GM19239 (cell line): ENCODE data around the gene TMEM236.
"Not testable (repeated sequence)": the region's sequence is repeated elsewhere in the genome, so short reads cannot be mapped to it uniquely, and the experiment has no call there.

Experiments
- DNase-seq: peaks from one replicate; pipeline ENCODE4 v3.0.0; 2011; ENCODE audit warnings: low spot score; ENCODE audit not compliant: insufficient read length
- FAIRE-seq: peaks from 2 replicates; lab custom pipeline; 2011; peaks lifted over from hg19 to GRCh38; lab: Jason Lieb, UNC

Gene TMEM236, protein sequence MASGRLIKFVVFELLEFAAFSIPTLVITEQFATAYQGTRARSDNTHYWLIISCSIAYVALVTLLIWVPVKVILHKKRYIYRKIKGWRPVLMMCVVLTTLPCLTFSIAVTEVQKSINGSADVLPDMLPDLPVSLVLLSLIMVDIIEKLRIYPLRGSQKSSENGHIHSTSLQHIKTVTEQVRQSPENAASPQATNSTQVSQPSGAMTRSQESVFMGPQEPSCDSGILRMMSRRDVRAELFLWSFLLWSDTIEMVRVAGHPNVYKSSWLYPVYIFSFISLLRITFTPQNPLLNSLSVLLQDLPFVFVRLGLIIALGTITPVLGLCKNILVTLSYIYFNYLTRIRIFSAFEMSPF

DNA sequence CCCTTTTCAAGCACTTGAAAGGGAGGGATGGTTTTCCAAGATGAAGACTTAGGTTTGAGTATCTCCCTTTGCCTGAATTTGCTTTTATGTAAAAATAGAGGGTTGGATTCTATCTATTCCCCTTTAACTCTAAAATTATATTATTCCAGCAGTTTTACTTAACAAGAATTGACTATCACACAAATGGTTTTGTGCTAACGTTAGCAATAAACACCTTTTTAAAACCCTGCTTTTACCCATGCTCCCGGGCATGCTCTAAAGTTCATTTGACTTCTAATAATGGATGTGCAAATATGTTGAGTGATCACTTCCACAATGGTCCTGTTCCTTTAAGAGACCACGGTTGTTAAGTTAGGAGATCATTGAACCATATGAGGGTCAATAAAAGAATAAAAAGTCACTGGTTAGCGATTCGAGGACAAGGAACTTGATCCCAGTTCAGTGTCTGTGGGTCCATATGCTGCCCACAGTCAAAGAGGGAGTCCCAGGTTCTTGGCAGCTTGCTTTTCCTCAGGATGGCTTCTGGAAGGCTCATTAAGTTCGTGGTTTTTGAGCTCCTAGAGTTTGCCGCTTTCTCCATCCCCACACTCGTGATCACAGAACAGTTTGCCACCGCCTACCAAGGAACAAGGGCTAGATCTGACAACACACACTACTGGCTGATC lies at the start of gene TMEM236:
TSS of gene TMEM236 (plus strand) at position 421 of the 665 bp plus-strand sequence. CDS start at position 516, 95 bp downstream.
- FAIRE-seq (no peak), DNase-seq (no peak)

DNA sequence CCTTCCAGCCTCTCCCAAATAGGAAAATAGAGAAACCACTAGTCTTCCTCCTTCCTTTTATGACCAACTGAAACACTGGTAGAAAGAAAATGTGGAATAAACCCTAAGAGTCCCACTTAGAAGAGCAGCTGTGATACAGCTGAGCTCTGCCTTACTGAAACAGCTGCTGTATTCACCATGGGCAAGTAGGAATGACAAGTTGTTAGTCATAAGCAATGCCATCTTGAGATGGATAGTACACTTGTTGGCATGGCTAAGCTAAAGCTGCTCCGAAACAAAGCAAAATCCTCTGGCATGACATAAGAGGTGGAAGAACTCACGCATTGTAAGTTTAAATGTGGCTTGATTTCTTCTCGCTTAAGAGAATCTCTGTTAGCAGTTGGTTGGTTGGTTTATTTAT lies 48.3 kb upstream of the TMEM236 start:
- DNase-seq (no peak), FAIRE-seq (no peak)

DNA sequence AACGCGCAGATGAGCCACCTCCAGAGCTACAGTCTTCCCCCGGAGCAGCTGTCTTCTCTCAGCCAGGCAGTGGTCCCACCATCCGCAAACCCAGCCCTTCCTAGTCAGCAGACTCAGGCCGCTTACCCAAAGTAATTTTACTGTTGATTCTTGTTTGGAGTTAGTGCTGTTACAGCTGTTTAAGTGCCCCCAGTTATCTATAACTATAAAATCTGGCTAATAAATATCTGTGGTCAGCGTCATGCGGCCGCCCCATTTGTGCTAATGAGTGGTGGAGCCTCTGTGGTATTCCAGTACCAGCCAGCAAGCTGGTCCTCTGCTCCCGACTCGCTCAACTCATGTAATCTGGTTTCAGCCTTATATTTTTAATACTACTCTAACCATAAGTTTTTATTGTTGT lies 43.2 kb upstream of the TMEM236 start:
- DNase-seq: no peak
- FAIRE-seq: no peak

DNA sequence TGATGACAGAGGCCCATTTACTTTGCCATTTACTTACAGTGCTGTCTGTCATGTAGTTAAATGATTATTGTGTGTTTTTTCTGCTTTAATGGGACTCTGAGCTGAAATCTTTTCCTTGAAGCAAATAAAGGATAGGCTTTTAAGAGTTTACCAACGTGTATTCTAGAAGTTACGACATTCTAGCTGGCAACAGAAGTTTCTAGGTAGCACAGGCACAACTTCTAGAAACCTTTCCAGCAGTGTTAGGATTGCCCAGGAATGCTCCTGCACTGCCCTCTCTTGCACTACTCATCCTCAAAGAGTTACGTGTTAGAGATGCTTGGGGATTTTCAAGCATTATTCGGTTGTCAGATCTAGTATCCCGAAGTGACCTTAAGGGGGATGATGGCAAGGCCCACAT lies 42.5 kb upstream of the TMEM236 start:
- FAIRE-seq (no peak), DNase-seq (no peak)

DNA sequence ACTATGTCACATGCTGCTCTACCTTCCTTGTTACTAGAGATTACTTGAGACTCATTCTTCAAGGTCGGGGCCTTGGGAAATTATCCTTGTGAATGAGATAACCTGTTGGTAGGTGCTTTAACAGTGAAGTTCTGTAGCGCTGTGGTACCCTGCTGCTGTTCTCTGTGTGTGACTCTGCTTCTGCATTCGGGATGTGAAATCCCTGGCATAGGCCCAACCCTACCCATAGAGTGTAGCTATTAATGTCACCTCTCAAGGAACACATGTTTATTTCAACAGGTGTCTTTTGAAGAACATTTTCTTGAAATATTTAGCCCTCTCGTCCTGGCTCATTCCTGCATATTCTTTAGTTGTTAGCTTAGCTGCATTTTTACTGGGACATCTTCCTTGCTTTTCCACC lies 41.8 kb upstream of the TMEM236 start:
- FAIRE-seq (no peak), DNase-seq (no peak)

DNA sequence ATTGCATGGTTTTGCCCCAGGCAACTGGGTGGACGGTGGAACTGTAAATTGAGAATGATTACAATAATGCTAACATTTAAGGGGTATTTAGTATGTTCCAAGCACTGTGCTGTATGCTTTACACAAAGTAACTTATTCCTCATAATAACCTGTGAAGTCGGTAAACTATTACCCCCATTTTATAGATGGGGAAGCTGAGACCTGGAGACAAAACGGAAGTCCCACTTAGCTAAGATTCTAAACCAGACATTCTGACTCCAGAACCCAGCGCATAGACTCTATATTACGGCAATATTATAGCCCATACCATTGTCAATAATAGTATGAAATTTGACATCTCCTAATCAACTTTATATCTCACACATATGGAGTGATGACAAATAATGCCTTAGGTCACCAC lies 39.9 kb upstream of the TMEM236 start:
- DNase-seq (no peak), FAIRE-seq (no peak)

DNA sequence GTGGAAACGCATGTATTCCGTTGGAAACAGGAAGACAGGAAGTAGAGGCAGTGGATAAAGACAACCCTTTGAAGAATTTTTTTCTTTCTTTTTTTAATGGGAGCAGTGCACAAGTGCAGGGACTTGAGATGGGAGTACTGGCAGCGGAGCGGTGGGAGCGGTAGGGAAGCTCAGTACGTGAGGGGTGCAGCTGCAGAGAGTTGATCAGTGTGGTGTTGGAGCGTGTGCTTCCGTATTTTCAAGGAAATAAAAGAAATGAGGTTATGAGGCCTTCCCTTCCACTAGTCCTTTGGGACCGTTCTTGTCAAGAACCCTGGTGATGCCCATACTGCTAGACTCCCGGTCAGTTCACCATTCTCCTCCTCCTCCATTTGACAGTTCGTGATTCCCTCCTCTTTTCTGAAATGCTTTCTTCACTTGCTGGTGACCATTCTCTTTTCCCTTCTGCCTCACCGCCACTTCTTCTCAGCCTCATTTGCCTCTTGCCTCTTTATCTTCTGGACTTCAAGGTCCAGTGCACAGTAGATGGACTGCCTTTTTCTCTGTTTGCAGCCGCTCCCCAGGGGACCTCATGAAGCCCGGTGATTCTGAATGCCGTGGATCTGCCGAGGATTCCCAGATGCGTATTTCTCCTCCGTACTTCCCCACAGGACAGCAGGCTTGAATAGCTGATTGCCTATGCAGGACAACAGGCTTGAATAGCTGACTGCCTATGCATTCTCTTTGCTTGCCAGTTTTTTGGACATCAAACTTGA lies 39.1 kb upstream of the TMEM236 start:
- DNase-seq (no peak), FAIRE-seq (no peak)

DNA sequence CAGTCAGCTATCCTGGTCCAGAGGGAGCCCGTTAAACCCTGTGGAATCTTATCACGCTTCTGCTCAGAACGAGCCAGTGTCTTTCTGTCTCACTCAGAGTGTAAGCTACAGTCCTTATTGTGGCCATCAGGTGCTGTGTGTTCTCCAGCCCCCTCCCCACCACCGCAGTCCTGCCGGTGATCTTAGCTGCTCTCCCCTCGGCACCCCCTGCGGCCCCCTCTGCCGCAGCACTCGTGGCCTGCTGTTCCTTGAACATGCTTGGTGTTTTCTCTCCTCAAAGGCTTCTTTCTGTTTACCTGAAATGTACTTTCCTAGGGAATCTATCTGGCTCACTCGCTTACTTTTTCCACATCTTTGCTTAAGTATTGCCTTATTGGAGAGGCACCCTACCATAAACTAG lies 38.2 kb upstream of the TMEM236 start:
- no peak for FAIRE-seq

DNA sequence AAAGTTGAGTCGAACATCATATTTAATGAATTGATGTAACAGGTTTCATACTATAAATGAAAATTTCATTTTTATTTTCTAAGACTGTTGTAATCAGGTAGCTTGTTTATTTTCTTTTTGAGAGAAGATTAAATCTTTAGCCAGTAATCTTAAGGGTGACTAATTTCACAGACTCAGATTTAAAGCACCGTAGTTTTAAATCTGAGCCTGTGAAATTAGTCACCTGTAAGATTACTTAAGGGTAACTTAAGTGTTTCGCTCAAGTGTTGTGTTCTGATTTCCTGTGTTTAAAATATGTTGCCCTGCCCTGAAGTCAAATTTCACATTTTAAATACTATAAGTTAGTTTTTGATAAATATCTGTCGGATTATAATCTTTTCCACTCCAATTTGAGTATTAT lies 35.8 kb upstream of the TMEM236 start:
- no peak for FAIRE-seq

More for the DNA sequence above, 38.2 kb upstream of the TMEM236 start:
- DNase-seq: no peak

DNA sequence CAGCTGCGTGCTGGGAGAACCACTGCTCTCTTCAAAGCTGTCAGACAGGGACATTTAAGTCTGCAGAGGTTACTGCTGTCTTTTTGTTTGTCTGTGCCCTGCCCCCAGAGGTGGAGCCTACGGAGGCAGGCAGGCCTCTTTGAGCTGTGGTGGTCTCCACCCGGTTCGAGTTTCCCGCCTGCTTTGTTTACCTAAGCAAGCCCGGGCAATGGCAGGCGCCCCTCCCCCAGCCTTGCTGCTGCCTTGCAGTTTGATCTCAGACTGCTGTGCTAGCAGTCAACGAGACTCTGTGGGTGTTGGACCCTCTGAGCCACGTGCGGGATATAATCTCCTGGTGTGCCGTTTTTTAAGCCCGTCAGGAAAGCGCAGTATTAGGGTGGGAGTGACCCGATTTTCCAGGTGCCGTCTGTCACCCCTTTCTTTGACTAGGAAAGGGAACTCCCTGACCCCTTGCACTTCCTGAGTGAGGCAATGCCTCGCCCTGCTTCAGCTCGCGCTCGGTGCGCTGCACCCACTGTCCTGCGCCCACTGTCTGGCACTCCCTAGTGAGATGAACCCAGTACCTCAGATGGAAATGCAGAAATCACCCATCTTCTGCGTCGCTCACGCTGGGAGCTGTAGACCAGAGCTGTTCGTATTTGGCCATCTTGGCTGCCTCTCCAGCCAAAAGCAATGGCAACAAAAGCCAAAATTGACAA lies 29.5 kb upstream of the TMEM236 start:
- not testable (repeated sequence) for DNase-seq, FAIRE-seq

More for the DNA sequence above, 35.8 kb upstream of the TMEM236 start:
- DNase-seq: no peak

DNA sequence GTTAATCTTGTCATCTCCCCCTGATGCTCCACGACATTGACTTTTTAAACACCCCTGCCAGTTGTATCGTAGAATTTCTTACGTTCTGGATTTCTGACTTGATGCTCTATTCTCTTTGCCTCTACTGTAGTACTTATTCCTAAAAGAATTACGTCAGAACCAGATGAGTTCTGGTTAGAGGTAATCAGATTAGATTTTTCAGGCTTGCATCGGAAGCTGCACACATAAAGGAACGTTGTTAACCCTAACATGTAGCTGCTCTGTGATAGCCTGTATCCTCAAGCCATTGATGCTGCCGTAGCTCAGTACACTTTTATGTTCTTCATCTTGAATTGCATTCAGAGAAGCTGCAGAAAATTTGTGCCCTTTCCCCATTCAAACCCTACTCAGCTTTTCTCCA lies 26.3 kb upstream of the TMEM236 start:
- FAIRE-seq: no peak
- DNase-seq: no peak

DNA sequence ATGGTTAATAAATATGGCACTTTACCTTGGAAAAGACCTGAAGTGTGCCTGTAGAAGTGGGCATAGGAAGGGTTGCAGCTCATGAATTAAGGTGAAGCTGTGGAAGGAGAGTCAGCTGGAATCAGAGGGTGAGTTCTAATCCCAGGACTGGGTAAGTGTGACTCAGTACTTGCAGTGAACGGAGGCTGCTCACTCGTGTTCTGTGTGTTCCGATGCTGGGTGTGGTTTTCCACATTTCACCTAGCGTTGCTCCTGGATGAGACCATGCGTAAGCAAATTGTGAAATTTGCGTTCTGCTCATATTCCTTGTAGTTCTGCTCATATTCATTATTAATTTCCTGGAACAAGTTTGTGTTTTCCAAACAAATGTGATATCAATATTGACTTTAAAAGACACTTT lies 22.4 kb upstream of the TMEM236 start:
- no peak for DNase-seq
- FAIRE-seq: no peak

DNA sequence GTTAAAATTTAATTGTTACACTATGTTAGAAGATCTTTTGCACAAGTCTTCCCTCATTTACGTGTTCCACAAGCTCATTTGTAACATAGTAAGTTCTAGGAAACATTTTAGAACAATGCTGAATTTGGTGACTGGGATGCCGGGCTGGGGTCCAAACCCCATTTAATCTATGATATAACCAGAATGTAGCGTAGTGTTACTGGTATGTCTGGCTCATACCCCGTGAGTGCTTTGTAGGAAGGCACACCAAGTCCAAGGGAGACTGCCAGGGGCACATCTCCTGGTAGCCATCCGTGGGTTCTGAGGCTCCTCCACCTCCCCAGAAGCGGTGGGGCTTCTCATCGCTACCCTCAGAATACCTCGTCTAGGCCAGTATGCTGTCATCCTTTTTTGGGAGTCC lies 21.3 kb upstream of the TMEM236 start:
- no peak for FAIRE-seq
- DNase-seq: no peak

DNA sequence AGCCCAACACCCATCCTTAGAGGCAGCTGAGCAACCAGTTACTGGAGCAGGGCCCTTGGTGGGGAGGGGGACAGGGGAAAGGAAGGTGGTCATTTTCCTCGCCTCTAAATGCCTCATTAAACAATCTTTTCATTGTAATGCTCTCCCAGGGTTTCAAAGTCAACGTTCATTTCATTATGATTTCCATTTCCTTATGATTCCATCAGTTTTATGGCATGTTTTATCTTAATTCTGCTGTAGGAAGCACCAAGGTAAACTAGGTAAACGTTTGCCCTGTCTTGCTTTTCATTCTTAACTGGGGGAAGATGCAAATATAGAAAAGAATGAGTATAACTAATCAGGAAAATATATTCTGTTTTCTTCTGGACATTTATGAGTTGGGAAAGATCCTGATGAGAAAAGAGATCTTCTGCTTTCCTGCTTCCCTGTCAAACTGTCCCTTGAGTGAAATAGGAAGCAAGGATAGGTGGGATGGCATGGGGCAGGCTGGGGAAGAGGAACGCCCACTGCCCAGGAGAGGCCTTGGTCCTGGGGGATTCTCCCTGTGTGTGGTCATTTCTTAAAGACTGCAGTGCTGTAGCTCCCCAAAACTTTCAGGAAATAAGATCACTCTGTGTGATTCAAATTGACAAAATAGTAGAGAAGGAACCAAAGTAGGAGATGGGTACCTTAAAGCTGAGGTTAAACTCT lies 20.5 kb upstream of the TMEM236 start:
- DNase-seq (no peak), FAIRE-seq (no peak)

DNA sequence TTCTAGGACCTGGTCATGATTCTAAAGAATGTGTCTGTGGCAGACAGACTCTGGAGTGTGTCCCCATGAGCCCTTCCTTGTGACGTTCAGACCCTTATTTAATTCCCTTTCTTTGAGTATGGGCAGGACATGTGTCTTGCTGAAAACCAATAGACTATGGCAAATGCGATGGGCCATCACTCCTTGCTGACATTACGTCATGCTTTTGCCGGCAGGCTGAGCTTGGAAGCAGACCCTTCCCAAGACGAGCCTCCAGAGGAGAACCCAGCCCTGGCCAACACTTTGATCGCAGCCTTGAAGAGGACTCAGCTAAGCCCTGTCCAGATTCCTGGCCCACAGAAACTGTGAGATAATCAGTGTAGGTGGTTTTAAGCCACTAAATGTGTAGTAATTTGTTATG lies 18.4 kb upstream of the TMEM236 start:
- FAIRE-seq (no peak), DNase-seq (no peak)

DNA sequence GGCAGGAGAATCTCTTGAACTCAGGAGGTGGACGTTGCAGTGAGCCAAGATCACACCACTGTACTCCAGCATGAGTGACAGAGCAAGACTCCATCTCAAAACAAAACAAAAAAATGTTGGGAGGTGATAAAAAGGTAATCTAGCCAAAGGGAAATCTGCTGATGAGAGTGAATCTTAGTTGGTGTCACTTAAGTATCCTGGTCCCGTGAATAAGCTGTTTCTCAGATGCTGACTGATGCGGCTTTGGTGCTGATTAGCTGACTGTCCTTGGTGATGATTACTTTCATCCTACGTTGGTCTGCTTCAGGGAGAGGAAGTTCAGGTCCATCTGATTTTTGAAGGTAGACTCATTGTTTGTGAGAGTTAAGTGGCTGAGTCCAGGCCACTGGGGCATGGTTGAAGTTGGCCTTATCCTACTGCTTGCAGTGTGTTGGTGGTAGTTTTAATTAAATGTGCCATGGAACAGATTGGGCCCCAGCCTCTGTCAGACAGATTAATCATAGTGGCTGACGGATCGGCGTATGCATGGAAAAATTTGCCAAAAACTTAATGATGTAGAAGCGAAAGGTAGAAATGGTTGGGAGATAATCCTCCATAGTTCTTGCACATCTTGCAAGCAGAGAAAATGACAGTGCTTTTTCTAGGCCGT lies 17.4 kb upstream of the TMEM236 start:
- FAIRE-seq (no peak), DNase-seq (no peak)

DNA sequence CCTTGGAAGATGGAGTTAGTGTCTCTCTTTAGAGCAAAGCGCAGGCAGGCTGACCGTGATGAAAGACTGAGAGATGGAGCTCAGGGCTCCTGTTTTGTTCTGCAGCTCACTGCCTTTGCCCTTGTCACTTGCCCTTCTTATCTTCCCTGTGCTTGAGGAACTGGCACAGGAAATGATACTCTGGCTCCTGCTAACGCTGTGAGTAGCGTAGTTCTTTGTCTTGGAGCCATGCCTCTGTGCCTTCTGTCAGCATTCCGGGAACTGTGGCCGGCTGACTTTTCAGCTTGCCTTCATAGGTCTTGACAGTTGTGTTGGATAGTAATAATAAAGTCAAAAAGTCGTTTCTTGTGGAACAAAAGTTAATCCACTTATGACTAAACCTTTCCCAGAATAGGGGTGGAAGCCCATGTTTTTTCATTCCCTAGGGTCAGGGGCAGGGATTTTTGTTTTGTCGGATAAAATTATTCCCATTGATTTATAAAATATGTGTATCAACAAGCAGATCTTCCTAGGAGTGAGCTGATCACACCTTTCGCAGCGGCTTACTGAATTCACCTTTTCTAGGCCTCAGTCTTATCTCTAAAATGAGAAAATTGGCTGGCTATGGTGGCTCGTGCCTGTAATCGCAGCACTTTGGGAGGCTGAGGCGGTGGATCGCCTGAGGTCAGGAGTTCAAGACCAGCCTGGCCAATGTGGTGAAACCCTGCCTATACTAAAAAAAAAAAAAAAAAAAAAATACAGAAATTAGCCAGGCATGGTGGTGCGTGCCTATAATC lies 16.6 kb upstream of the TMEM236 start:
- DNase-seq (no peak), FAIRE-seq (no peak)

DNA sequence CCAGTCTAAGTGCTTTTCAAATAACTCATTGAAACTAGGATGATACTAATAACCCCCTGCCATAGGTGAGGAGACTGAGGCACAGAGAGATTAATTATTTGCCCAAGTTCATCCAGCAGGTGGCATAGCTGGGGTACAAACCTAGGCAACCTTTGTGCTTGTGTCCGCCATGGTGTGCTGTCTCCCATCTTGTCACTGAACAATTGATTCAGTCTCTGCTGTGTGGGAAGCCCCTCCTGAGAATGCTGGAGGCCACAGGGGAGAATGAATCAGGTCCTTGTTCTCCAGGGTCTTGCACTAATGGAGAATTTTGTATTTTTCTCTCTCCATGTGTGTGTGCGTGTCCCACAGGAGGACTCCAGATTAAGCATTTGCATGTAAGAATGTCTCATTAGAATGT lies 15.8 kb upstream of the TMEM236 start:
- FAIRE-seq (no peak), DNase-seq (no peak)
